PFSK-1 (cell line): ENCODE measurements around the gene TPSG1.

Experiments used
- POLR2AphosphoS5 ChIP-seq: IDR thresholded peaks from 2 replicates; pipeline ENCODE4 v1.6.1; 2012; ENCODE audit warnings: low read depth, mild to moderate bottlenecking, control low read depth, low read length, moderate library complexity
- REST ChIP-seq, 2 experiments: IDR thresholded peaks; 2 replicates each; pipeline versions ENCODE4 v1.6.1 to v1.8.0; 2011 to 2012; ENCODE audit warnings: low read depth in 2 of 2, low read length in 2 of 2, control low read depth in 1 of 2, inconsistent platforms in 1 of 2, mild to moderate bottlenecking in 1 of 2, moderate library complexity in 1 of 2; ENCODE audit not compliant: insufficient read depth in 1 of 2
- SIN3A ChIP-seq: IDR thresholded peaks from 2 replicates; pipeline ENCODE4 v1.6.1; 2012; ENCODE audit warnings: mild to moderate bottlenecking, low read length, moderate library complexity, borderline replicate concordance; ENCODE audit not compliant: insufficient read depth
- TAF1 ChIP-seq: IDR thresholded peaks from 2 replicates; pipeline ENCODE4 v1.6.1; 2012; ENCODE audit warnings: low read length, control low read depth, borderline replicate concordance; ENCODE audit not compliant: insufficient read depth

GRCh38 chr16:1201444-1201843, 23.6 kb downstream of the TPSG1 start:
- TF ChIP-seq TAF1 (no peak), POLR2AphosphoS5 (no peak), REST (IDR thresholded peaks at IDR 0.05; ENCODE audit: insufficient read depth in 1 of 2, low read depth in 2 of 2, low read length in 2 of 2) (no peak), SIN3A (no peak)
